HG02884 (cell line): ENCODE data around the gene OR10J4.
"Not testable (repeated sequence)": the region's sequence is repeated elsewhere in the genome, so short reads cannot be mapped to it uniquely, and the experiment has no call there.

Source experiments
- ATAC-seq: cut with Tn5 transposase; IDR thresholded peaks from one replicate; pipeline ENCODE4 v1.9.1; 2021; ENCODE audit warnings: mild to moderate bottlenecking, moderate library complexity; ENCODE audit not compliant: unreplicated experiment

OR10J4 gene

DNA sequence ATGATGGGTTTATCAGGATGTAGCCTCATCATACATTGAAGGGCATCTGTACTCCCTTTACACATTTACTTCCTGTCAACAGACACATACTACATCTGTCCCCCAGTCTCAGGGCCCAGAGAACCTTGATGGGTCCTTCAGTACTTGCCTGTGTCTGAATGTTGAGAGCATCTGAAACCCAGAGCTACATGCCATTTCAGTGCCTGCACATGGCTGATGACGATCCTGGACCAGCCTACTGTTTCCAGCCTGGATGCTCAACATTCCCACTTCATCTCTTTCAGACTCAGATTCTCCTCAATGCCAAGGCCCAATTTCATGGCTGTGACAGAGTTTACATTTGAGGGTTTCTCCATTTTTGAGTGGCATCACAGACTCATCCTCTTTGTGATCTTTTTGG lies at the start of gene OR10J4:
OR10J4 (plus strand) TSS at position 301 of the 400 bp plus-strand sequence.
- no peak for ATAC-seq

DNA sequence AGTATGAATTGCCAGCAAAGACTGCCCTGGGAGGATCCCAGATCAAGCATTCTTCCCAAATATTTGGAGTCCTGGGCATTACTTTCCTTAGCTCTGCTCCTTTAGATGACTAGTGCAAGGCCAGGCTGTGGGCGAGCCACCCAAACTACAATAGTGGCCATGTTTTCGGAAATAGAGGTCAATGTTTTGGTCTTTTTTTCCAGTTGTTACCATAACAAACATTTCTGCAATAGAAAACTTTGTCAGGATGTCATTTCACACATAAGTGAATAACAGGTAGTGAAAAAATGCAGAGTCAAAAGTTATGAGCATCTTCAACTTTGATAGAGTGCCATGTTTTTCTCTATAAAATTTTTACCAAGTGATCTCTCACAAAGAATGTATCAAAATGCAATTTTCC lies 25.2 kb upstream of the OR10J4 start:
- no peak for ATAC-seq

DNA sequence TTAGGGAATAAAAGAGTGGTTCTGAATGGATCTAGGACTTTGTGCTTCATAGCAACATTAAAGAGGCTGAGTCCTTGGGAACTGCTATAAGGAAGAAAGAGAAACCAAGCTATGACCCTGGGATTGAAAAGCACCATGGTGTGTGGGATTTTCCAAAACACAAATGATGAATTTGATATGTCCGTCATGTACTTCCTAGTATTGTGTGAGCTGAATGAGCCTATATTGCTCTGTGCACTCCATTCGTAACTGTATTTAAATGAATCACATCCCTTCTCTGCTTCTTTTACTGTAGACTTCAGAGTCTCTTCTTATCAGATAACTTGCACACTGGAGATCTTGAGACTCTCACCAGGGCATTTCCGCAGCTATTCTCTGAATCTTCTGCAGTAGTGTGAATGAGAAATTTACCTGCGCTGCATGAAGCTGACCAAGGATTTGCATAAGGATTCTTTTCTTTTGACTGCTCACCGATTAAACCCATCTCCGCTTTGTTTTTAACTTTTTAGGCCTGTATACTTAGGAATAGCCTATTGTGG lies 23.1 kb upstream of the OR10J4 start:
- ATAC-seq = no peak

DNA sequence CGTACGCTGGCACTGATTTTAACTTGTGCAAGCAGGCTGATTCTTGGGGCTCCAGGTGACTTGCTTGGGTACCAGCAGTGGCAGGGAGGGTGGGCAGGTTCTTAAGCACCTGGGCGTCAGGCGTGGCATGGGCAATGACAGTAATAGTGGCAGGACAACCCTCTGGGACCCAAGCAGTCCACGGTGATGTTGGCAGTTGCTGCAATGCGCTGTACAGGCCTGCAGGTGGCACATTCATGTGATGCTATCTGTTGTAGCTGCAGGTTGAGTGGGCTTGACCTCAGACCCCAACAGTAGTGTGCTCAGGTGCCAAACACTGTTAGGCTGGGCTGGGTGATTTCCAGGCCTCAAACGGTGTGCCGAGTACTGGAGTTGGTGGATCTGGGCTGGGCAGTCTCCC lies 10.2 kb upstream of the OR10J4 start:
- no peak for ATAC-seq

DNA sequence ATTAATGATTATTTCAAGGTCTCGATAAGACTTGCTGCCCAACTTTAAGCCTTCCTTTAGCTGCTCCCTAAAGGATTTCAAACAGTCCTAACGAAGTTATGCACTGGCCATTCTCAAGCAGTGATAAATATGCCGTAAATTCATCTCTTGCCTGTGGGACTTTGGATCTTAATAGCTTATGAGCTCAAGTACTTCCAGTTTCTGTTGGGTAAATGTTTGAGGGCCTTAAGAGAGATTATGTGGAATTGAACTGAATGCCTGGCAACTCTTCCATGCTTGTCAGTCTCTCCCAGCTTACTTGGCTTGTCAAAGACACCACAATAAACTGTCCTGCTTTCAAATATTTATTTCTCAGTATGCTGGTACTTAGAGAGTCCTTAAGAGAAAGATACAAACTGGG lies 3.5 kb upstream of the OR10J4 start:
- ATAC-seq = no peak

DNA sequence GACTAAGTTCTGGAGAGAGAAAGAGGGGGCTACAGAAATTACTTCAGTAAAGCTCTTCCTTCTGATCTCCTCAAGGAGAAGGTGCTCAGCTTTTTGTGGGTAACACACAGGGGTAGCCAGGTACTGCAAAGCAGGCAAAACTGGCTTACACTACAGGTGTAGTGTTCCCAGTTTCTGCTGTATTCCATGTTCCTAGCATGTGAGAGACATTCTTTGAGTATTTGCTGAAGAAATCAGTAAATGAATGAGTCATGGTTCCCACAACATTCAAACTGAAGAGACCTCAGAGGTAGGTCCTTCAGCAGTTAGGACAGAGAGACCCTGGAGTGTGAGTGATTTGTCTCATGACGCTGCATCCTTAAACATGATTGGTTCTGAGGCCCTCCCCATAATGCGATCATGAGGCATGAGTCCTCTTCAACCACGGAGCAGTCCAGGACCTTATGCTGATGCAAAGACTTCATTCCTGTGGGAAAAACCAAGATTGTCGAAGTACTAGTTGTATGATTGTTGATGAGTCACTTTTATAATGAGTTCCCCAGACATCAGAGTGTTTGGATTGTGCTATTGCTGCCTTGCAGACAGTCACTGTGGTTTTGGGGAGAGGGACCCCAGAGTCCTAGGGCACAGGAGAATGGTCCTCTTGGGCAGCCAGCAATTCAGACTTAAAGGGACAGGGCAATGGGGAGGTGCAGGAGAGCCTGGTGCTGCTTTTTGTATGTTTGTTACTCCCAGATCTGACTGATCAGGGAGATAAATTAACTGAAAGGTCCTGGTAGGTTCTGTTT lies 2.7 kb upstream of the OR10J4 start:
- ATAC-seq = no peak

DNA sequence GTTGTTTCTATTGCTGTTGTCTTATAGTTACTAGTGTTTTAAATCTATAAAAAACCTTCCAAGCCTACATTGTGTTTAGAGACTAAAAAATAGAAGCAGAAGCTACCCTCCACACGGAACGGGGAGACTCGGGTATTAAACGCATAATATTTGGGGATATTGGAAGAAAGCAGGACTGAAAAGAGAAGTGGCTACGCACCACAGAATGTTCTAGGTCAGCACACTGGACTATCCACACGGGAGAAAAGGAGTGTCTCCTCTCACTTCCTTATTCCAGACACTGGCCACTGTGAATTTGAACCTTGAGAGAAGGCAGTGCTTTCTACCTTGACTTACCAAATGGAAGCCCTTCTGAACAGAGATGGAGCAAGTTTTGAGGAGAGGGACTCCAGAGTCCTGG lies 1.0 kb upstream of the OR10J4 start:
- no peak for ATAC-seq

DNA sequence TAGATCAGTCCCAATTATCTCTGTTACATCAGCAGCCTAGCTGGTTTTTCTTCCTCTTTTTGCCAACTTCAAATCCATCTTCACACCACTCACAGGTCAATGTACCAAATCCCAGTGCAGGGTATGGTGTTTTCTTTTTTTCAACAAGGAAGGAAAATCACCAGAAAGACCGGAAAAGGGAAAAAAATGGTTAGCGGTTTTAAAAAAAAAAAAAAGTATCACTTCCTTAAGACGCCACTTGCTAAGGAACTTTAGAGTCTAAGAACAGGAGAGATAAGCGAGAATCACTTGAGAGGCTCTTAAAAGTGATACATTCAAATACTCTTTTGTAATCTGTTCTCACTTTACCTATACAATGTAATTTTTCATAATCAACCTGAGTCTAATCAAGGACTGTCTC lies 4.5 kb downstream of the OR10J4 start:
- ATAC-seq = no peak

DNA sequence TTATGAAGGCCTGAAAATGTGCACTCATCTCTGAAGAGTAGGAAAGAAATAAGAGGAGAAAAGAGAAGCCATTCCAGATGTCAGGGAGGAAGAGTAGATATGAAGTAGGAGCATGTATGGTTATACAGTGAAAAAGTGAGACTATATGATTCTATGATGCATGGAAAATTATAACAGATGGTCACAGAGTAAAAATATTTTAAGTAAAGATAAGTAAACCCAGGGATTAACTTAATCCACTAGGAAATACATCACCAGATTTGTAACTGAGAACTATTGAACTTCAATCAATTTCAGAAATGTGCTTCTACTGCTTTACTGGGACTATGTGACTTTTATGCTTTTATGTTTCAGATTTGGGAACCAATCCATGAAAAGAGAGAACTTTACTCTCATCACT lies 7.4 kb downstream of the OR10J4 start, which contains the start of gene OR10J1:
OR10J1 (plus strand) TSS at position 301 of the 400 bp plus-strand sequence; CDS start at position 371, 70 bp downstream.
- ATAC-seq = no peak

DNA sequence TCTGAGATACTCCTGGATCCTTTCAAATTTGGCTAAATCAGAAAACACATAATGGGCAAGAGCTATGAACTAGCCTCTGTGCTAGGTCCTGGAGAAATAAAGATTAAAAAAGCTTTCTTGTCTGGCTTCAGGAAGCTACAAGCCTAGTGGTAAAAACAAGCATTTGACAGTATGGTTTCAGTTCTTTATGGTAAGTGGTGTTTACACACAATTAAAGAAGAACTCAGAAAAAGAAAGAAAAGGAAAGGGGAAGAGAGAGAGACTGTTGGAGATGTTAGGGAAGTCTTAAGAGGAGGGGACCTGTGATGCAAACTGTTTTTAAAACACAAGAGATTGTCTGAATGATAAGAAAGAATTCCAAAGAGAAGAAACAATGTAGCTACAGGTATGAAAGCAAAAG lies 9.4 kb downstream of the OR10J4 start:
- ATAC-seq = no peak

DNA sequence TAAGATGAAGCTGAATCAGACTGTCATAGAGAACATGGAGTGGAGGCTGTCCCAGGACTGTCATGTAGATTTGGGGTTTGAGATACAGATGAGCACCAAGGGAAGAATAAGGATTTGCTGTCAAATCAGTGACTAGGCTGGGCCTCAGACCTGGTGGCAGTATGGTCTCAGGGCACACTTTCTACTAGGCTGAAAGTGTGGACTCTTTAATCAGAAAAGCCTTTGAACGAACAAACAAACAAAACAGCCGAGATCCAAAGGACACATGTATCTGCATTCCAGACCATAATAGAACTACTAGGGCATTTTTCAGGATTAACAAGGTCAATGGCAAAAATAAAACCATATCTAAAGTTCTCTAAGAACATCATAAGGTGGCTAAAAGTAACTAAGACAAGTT lies 10.4 kb downstream of the OR10J4 start:
- no peak for ATAC-seq

DNA sequence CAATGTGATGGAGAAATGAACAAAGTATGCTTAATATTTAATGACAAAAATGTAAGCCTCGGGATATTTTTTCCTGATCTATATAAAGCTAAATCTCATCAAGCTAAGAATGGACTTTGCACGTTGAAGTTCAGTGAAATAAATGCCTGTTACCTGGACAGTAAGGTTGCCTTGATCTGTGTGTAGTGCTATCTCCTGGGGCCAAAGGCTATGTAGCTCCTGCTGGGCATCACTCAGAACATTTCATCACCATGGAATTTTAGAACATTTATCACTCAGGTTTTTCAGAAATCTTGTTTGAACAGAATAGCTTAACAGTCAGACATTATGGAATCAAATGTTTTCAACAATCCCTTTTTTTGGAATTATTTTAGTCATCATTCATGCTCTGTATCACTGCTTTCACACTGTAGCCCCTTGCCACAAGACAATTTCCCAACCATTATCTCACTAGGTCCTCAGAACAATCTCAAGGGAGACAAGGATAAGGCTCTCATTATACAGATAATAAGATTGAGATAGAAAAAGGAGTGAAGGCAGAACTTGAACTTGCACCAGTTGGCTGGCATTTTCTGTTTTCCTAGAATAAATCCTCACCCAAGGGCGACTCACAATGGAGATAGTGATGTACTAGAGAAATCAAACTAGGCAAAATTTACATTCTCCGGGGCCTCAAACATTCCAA lies 11.2 kb downstream of the OR10J4 start:
- no peak for ATAC-seq

DNA sequence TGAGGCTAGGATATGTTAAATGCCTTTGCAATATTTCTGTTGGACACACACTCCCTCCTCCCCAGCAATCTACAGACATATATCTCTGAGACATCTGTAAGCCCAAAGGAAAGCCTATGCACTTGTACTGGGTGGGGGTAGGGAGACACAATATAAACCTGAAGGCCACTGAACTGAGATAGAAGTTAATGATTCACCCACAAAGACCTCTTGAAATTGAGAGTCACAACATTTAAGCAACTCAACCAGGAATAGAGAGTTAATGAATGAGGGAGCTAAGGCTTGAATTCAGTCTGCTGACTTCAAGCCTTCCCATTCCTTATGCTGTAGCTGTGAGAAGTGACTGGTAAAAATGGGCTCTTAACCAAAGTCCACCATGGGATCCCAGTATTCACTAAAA lies 12.5 kb downstream of the OR10J4 start:
- no peak for ATAC-seq

DNA sequence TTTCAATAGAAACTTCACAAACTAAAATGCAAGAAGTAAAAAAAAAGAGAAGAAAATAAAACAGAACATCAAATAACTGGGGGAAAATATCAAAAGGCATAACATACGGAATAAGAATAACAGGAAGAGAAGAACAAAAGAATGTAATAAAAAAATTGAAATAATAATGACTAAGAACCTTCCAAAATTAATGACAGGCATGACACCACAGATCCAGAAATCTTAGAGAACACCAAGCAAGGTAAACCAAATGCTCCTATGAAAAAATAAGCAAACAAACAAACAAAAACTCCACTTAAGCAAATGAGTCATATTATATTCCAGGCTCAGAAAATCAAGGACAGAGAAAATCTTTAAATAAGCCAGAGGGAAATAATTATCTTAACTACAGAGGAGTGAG lies 16.2 kb downstream of the OR10J4 start:
- no peak for ATAC-seq

DNA sequence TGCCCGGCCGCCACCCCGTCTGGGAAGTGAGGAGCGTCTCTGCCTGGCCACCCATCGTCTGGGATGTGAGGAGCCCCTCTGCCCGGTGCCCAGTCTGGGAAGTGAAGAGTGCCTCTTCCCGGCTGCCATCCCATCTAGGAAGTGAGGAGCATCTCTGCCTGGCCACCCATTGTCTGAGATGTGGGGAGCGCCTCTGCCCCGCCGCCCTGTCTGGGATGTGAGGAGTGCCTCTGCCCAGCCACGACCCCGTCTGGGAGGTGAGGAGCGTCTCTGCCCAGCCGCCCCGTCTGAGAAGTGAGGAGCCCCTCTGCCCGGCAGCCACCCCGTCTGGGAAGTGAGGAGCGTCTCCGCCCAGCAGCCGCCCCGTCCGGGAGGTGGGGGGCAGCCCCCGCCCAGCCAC lies 17.6 kb downstream of the OR10J4 start:
- not testable (repeated sequence) for ATAC-seq

DNA sequence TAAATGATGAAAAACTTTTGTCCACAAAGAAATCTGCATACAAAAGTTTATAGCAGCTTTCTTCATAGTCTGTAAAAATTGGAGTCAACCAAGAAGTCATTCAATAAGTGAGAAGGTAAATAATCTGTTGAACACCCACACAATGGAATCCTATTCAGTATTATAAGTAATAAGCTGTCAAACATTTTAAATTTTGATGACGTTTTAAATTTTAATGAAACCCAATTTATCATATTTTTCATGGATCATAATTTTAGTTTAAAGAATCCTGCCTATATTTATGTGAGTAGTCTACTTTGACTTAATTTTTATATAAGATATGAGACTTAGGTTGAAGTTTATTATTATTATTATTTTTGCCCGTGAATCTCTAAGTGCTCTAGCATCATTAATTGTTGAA lies 27.5 kb downstream of the OR10J4 start:
- ATAC-seq = no peak

DNA sequence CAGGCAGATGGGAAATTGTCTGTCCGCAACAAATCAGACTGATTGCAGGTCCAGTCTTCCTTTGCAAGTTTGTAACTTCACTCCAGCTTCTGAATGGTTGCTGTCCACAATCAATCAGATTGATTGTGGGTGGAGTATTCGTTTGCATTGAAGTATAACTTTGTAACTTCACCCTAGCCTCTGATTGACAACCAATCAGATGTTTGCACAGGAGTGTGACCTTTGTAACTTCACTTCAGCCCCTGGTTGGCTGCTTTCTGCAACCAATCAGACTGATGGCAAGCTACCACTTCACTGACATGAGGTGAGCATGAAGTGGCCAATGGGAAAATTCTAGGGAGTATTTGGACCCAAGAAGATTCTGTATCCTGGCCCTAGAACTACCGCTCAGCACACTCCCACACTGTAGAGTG lies 33.2 kb downstream of the OR10J4 start:
- no peak for ATAC-seq

DNA sequence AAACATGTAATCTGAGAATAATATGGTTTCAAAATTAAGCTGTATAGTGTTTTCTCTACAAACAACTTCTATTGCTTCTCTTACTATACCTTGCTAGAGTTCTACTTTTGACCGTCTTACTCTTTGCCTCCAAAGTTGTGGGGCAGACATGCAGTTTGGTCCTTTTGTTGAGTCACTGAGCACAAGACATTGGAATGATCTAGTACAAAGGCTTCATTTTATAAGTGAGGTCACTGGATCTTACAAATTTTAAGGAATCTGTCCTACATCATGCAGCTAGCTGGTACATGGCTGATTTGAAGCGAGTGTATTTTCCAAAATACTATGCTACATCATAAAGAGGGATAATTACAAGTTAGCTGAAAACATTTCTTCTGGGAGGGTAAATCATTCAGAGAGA lies 36.3 kb downstream of the OR10J4 start:
- no peak for ATAC-seq

DNA sequence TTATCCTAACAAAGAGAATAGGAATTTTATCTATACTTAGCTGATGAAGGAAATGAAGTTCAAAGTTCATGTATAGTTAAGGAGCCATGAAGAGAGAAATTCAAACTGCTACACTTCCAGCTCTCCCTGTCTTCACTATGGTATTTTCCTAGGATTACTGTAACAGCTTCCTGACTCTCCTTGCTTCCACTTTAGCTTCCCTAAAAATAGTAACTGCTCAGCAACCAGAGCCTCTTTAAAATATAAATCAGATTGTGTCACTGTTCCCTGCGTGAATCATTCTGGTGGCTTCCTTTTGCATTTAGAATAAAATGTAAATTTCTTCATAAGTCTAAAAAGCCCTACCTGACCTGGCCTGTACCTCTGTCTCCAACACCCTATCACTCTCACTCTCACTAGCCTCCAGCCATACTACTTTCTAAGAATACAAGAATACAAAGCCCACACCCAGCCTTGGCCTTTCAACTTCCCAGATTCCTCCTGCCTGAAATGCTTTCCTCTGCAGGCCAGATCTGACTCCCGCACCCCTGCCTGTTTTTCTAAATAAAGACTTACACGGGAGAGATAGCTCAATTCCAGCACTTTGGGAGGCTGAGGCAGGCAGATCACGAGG lies 38.0 kb downstream of the OR10J4 start:
- ATAC-seq = no peak

DNA sequence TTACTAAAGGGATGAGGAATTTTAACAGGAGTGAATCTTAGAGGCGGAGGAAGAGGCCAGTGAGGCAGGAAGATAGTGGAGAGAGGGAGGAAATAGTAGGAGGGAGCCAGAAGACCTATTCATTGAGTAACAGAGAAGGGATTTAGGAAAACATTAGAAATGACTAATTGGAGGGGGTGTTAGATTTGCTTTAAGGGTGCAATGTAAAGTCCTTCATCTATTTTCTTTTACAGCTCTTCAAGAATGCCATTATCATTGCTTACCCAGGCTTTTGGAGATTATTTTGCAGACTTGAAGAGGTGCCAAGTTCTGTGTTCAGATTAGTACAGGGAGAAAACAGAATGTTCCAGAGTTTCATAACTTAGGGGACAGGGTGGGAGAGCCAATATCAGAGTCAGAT lies 41.3 kb downstream of the OR10J4 start:
- ATAC-seq = no peak

DNA sequence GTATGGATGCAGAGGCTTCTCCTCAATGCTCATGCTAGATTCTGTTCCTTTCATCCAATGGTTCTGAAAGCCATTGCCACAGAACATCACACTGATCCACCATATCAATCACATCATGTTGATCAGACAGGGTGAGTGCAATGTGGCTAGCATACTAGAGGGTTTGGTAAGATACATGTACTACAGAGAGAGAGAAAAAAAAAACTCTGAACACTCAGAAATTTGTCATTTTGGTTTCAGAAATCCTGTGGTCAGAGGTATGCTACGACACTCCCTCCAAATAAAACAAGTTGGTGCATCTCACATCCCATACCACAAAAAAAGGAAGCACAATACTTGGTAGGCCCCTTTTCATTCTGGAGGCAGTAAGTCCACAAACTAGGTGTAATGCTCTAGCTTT lies 42.9 kb downstream of the OR10J4 start:
- no peak for ATAC-seq
